CD4-positive, alpha-beta T cell (primary cell): ENCODE results near the gene DRGX. TPM values are rescaled to one million over a fixed set of nuclear protein-coding genes. Genes with fewer than 3 reads are reported as not detected.

Experiments
- ATAC-seq: fragments of 200-7000 bp; cut with Tn5 transposase; one replicate; pipeline ENCODE4 v1.10.0; 2022; ENCODE audit warnings: mild to moderate bottlenecking; ENCODE audit not compliant: poor library complexity
- CTCF ChIA-PET: fragments of 350-600 bp; sonication (Branson Sonifier 250); formaldehyde crosslinking; loops from one replicate; lab custom pipeline; 2021; ENCODE audit warnings: antibody characterized with exemption, inconsistent platforms; lab: Charles Lee
- POLR2A ChIA-PET: fragments of 350-600 bp; sonication (Branson Sonifier 250); formaldehyde crosslinking; loops from one replicate; lab custom pipeline; 2021; ENCODE audit warnings: antibody characterized with exemption, inconsistent platforms; lab: Charles Lee
- DNase-seq, 14 experiments: peaks; one replicate each; pipeline ENCODE4 v3.0.0-alpha.2; 2013 to 2020; ENCODE audit warnings: mixed read lengths in 2 of 14
- H3K27ac ChIP-seq, 2 donors: one replicate each; pipeline versions ENCODE4 v1.5.1 to v1.7.0; 2013; ENCODE audit warnings: low read length in 2 of 2, low read depth in 1 of 2, mild to moderate bottlenecking in 1 of 2
- H3K27me3 ChIP-seq, 2 experiments: 1 replicate in 1 of 2; 2 replicates in 1 of 2; pipeline versions ENCODE4 v1.6.1 to v1.7.0; 2013; ENCODE audit warnings: low read length in 2 of 2, control low read depth in 1 of 2, mild to moderate bottlenecking in 1 of 2, moderate library complexity in 1 of 2; ENCODE audit not compliant: insufficient read depth in 2 of 2, control insufficient read depth in 1 of 2
- H3K36me3 ChIP-seq: one replicate; pipeline ENCODE4 v1.6.1; 2013; ENCODE audit warnings: low read length, control low read depth; ENCODE audit not compliant: insufficient read depth
- H3K4me1 ChIP-seq: one replicate; pipeline ENCODE4 v1.6.1; 2013; ENCODE audit warnings: low read length, control low read depth; ENCODE audit not compliant: insufficient read depth
- H3K4me3 ChIP-seq: one replicate; pipeline ENCODE4 v1.5.1; 2013; ENCODE audit warnings: mild to moderate bottlenecking, low read length, moderate library complexity
- H3K9me3 ChIP-seq, 2 experiments: 1 replicate in 1 of 2; 2 replicates in 1 of 2; pipeline versions ENCODE4 v1.6.1 to v1.7.0; 2013; ENCODE audit warnings: low read length in 2 of 2, mild to moderate bottlenecking in 2 of 2, control low read depth in 1 of 2, moderate library complexity in 1 of 2; ENCODE audit not compliant: control insufficient read depth in 1 of 2, insufficient read depth in 1 of 2
- H3K27ac Mint-ChIP-seq: one replicate; pipeline ENCODE4 v1.8.0; 2020; ENCODE audit warnings: mixed read lengths
- H3K27me3 Mint-ChIP-seq: one replicate; pipeline ENCODE4 v1.8.0; 2021; ENCODE audit warnings: mixed read lengths
- H3K36me3 Mint-ChIP-seq: one replicate; pipeline ENCODE4 v1.8.0; 2021; ENCODE audit warnings: low read depth, mixed read lengths
- H3K4me1 Mint-ChIP-seq: one replicate; pipeline ENCODE4 v1.8.0; 2021; ENCODE audit warnings: low read depth, mixed read lengths
- H3K4me3 Mint-ChIP-seq: one replicate; pipeline ENCODE4 v1.8.0; 2020; ENCODE audit warnings: mild to moderate bottlenecking, mixed read lengths
- H3K9me3 Mint-ChIP-seq: one replicate; pipeline ENCODE4 v1.8.0; 2020; ENCODE audit warnings: mixed read lengths
- intact Hi-C, 2 experiments: fragments of 100-400 bp; cut with DNase I in 1 of 2; cut with micrococcal nuclease in 1 of 2; formaldehyde crosslinking; loops; one replicate each; pipeline versions ENCODE4 v1.15.1 to v1.9.0; 2023 to 2025; cut with DNase I, micrococcal nuclease
- total RNA-seq, 174 experiments: library from RNA in 2 of 174; stranded (reverse) in 2 of 174; gene quantifications; one replicate each; pipeline ENCODE4 v1.2.3 and lab custom pipeline; 2021 to 2026
- TF ChIP-seq, protein P1 (sequence below): fragments of 200-600 bp; IDR thresholded peaks from one replicate; pipeline ENCODE4 v1.8.0; 2022; ENCODE audit warnings: antibody characterized with exemption, mild to moderate bottlenecking

The DRGX gene
- total RNA-seq, 2 experiments from 2014 or later = not detected

DNA sequence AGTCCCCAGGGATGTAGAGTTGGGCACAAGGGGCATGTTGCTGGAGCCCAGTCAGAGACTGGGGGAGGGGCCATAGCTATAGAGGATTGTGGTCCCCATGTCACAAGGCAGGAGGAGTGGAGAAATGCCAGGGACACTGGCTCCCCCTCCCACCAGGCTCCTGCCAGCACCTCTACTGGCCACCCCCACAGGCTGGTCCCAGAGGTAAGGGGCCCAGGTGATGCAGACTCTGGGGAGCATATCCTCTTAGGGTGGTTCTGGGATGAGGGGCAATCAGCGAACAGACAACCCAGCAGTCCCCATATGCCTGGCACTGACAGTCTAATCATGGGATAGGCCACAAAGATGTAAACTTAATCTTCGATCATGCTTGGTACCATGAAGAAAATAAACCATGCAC, 75.7 kb downstream of the DRGX start:
- ChIA-PET POLR2A (no interaction called here), CTCF (no interaction called here)
- no peaks in the 10 kb centered on the region for H3K4me1 Mint-ChIP-seq
- TF ChIP-seq, protein P1, sequence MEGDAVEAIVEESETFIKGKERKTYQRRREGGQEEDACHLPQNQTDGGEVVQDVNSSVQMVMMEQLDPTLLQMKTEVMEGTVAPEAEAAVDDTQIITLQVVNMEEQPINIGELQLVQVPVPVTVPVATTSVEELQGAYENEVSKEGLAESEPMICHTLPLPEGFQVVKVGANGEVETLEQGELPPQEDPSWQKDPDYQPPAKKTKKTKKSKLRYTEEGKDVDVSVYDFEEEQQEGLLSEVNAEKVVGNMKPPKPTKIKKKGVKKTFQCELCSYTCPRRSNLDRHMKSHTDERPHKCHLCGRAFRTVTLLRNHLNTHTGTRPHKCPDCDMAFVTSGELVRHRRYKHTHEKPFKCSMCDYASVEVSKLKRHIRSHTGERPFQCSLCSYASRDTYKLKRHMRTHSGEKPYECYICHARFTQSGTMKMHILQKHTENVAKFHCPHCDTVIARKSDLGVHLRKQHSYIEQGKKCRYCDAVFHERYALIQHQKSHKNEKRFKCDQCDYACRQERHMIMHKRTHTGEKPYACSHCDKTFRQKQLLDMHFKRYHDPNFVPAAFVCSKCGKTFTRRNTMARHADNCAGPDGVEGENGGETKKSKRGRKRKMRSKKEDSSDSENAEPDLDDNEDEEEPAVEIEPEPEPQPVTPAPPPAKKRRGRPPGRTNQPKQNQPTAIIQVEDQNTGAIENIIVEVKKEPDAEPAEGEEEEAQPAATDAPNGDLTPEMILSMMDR = no peak
- Histone ChIP-seq H3K36me3 (no peaks in the 10 kb centered on the region), H3K9me3 (no peaks in the 10 kb centered on the region), H3K4me3 (no peak overlapping the region), H3K27ac (no peak overlapping the region), H3K4me1 (no peaks in the 10 kb centered on the region), H3K27me3 (no peaks in the 10 kb centered on the region)
- DNase-seq (no peak), ATAC-seq (no peak)
- H3K4me3 Mint-ChIP-seq = no peak overlapping the region
- no peak overlapping the region for H3K27ac Mint-ChIP-seq
- intact Hi-C loops = no loop called here
- H3K27me3 Mint-ChIP-seq = no peaks in the 10 kb centered on the region
- no peaks in the 10 kb centered on the region for H3K36me3 Mint-ChIP-seq
- no peaks in the 10 kb centered on the region for H3K9me3 Mint-ChIP-seq

DNA sequence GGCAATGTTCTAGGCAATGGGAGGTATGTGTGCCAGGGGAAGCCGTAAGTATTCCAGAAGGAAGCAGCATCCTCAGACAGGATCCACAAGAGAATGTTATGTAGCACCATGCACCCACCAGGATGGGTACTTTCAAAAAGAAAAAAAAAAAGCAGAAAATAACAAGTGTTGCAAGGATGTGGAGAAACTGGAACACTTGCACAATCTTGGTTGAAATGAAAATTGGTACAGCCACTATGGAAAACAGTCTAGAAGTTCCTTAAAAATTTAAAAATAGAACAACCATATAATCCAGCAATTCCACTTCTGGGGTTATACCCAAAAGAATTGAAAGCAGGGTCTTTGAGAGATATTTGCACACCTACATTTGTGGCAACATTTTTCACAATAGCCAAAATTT, 76.7 kb downstream of the DRGX start:
- Histone ChIP-seq H3K27ac (no peak overlapping the region), H3K36me3 (no peaks in the 10 kb centered on the region), H3K9me3 (no peaks in the 10 kb centered on the region), H3K27me3 (no peaks in the 10 kb centered on the region), H3K4me1 (no peaks in the 10 kb centered on the region), H3K4me3 (no peak overlapping the region)
- Mint-ChIP-seq H3K27me3 (no peaks in the 10 kb centered on the region), H3K27ac (no peak overlapping the region), H3K4me1 (no peaks in the 10 kb centered on the region), H3K36me3 (no peaks in the 10 kb centered on the region), H3K4me3 (no peak overlapping the region), H3K9me3 (no peaks in the 10 kb centered on the region)
- TF ChIP-seq, protein P1 = no peak
- DNase-seq = no peak
- CTCF ChIA-PET = no interaction called here
- intact Hi-C loops = no loop called here
- ATAC-seq = no peak
- POLR2A ChIA-PET = no interaction called here

DNA sequence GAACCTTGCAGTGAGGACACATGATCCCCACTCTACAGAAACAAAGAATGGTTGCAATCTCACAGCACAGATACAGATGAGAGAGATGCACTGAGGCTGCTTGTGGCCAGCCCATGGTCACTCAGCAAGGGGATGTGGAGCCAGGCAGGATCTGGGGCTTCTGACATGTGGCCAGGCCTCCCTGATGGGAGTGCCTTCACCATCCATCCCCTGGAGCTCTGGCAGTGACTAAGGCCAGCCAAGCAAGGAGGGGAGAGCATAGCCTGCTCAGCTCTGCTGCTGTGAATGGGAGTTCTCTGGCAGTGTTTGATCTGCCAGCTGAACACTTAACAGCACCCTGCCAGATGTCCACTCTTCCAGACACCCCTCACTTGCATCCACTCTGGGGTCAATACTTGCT, 77.1 kb downstream of the DRGX start:
- no peak for ATAC-seq
- TF ChIP-seq, protein P1 = no peak

More for the DNA sequence above, 77.1 kb downstream of the DRGX start:
- no peaks in the 10 kb centered on the region for H3K27me3 Mint-ChIP-seq
- ChIA-PET CTCF (no interaction called here), POLR2A (no interaction called here)
- no peaks in the 10 kb centered on the region for H3K36me3 Mint-ChIP-seq
- H3K4me3 ChIP-seq = no peak overlapping the region
- no peak overlapping the region for H3K27ac ChIP-seq
- H3K27me3 ChIP-seq = no peaks in the 10 kb centered on the region
- intact Hi-C loops = no loop called here
- H3K9me3 Mint-ChIP-seq = no peaks in the 10 kb centered on the region
- H3K4me3 Mint-ChIP-seq = no peak overlapping the region
- H3K36me3 ChIP-seq = no peaks in the 10 kb centered on the region
- no peaks in the 10 kb centered on the region for H3K4me1 ChIP-seq
- no peaks in the 10 kb centered on the region for H3K9me3 ChIP-seq
- no peaks in the 10 kb centered on the region for H3K4me1 Mint-ChIP-seq
- H3K27ac Mint-ChIP-seq = no peak overlapping the region
- no peak for DNase-seq
